Germinal center (tissue), 1 donor: ENCODE measurements around the gene PRSS22.

Experiments used
- DNase-seq: peaks from one replicate; pipeline ENCODE4 v3.0.0; 2012; ENCODE audit warnings: mixed read lengths, low spot score

The PRSS22 gene

GRCh38 chr16:2816751-2817339, 41.1 kb downstream of the PRSS22 start, which contains the start of gene PRSS21:
Gene PRSS21, plus strand, starts transcription at chr16:2817237. Its CDS starts 32 bp downstream, at chr16:2817269.
- DNase-seq: peak; percentile 34

DNA sequence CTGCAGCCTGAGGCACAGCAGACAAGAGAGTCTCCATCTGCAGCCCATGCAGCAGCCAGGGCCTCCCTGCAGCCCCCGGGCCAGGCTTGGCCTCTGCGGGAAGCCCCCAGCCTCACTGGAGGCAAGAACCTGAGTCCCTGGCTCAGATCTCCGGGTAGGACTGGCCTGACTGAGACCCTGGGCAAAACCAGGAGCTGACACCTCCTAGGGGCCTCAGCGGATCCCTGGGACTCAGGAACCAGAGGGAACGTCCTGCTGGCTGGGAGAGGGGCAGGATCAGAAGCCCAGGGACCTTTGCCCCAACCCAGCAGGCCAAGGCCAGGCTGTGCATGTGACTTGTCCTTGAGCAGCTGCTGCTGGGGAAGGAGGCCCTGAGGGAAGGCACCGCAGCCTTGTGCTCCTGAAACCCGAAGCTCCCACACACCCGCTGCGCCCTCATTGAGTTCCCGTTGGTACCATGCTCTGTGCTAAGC, 42.6 kb downstream of the PRSS22 start:
- no peak for DNase-seq

- no peak for DNase-seq
These were observed 43.2 kb downstream of the PRSS22 start for GRCh38 chr16:2814551-2815298.

- DNase-seq: no peak
These were observed 44.2 kb downstream of the PRSS22 start for GRCh38 chr16:2813771-2814221.

GRCh38 chr16:2811703-2812471, 46.1 kb downstream of the PRSS22 start:
- no peak for DNase-seq

- no peak for DNase-seq
These were observed 47.3 kb downstream of the PRSS22 start for GRCh38 chr16:2810651-2811050.

DNA sequence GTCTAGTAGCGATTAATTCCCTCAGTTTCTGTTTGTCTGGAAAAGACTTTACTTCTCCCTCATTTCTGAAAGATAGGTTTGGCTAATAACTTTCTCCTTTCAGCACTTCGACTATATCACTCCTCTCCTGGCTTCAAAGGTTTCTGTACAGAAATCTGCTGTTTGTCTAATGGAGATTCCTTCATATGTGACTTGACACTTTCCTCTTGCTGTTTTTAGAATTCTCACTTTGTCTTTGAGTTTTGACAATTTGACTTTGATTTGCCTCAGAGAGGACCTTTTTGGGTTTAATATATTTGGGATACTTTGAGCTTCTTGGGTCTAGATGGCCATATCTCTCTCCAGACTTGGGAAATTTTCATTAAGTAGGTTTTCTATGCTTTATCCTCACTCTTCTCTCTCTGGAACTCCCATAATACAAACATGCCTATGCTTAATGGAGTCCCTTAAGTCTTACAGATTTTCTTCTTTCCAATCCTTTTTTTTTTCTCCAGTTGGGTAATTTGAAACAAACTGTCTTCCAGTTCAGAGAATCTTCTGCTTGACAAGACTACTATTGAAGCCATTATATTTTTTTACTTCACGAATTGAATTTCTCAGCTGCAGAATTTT, 48.7 kb downstream of the PRSS22 start:
- no peak for DNase-seq

DNA sequence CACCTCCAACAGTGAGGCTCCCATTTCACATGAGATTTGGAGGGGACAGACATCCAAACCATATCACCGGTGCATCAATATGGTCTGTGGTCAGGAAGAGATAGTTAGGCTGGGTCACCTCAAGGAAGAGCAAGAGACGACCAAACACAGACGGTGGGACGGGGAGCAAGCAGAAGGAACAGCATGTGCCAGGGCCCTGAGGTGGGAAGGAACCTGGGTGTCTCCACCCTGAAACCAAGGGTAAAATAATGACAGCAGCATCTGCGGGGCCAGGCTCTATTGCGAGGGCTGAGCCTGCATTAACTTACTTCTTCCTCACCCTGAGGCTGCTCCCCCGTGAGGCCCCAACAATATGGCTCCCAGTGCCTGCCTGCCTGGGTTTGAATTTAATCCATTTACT, 49.8 kb downstream of the PRSS22 start:
- no peak for DNase-seq

DNA sequence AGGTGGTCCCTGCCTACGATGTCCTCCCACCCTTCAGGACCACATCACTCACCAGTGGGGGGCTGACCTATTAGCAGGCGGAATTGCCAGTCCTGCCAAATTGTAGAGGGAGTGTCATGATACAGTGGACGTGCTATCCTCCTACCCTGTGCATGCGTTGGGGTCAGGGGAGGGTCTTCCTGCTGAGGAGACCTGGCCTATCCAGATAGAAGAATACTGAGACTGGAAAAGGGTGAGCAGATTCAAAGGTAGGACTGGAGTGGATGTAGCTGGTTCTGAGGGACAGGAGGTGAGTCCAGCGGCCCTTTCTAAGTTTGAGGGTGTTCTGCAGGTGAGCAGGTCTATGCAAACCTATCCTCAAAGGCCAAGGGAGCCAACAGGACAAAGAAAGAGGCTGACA, 51.7 kb downstream of the PRSS22 start:
- no peak for DNase-seq

- no peak for DNase-seq
These were observed 53.2 kb downstream of the PRSS22 start for GRCh38 chr16:2804728-2805127.

GRCh38 chr16:2803545-2804195, 54.3 kb downstream of the PRSS22 start:
- no peak for DNase-seq
